Stimulated activated naive CD8-positive, alpha-beta T cell treated with anti-CD3 and anti-CD28 coated beads, Interleukin-15, amount 100 ng/mL, for 72 hours (primary cell): ENCODE measurements around the gene WDPCP.
"Not testable (repeated sequence)": the region's sequence is repeated elsewhere in the genome, so short reads cannot be mapped to it uniquely, and the experiment has no call there.

Experiments used
- ATAC-seq: fragments of 150-1000 bp; cut with Tn5 transposase; 2 replicates; pipeline ENCODE4 v1.10.0; 2021; ENCODE audit warnings: mild to moderate bottlenecking, moderate library complexity
- DNase-seq, 2 donors: peaks; one replicate each; pipeline ENCODE4 v3.0.0; 2021 to 2022
- H3K27ac Mint-ChIP-seq, 2 donors: one replicate each; pipeline ENCODE4 v1.8.0; 2022; ENCODE audit warnings: mild to moderate bottlenecking in 2 of 2, mixed read lengths in 2 of 2, moderate library complexity in 2 of 2
- H3K27me3 Mint-ChIP-seq: one replicate; pipeline ENCODE4 v1.8.0; 2022; ENCODE audit warnings: mixed read lengths
- H3K4me1 Mint-ChIP-seq: one replicate; pipeline ENCODE4 v1.8.0; 2022; ENCODE audit warnings: mild to moderate bottlenecking, mixed read lengths
- H3K4me3 Mint-ChIP-seq, 2 donors: one replicate each; pipeline ENCODE4 v1.8.0; 2022; ENCODE audit warnings: mild to moderate bottlenecking in 2 of 2, mixed read lengths in 2 of 2, moderate library complexity in 1 of 2
- H3K9me3 Mint-ChIP-seq, 2 donors: one replicate each; pipeline ENCODE4 v1.8.0; 2022; ENCODE audit warnings: mixed read lengths in 2 of 2

WDPCP gene

DNA sequence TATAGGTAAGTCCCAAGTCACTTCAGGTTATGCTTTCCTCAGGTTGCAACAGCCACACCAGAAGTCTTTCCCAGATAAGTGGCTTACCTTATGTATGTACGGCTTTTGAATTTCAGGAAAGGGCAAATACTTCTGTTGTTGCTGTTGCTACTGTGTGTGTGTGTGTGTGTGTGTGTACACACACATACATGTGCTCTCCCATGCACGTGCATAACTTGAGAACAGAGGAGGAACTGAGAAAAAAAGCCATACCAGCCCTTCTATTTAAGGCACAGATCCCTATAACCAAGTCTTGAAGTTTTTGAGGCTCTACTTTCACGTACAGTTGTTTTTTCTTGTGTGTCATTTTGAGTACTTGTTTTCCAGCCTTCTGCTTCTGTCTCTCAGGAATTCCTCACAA, 62.4 kb downstream of the WDPCP start:
- no peaks in the 10 kb centered on the region for H3K4me1 Mint-ChIP-seq
- H3K27ac Mint-ChIP-seq = no peak overlapping the region
- no peaks in the 10 kb centered on the region for H3K27me3 Mint-ChIP-seq
- H3K4me3 Mint-ChIP-seq = no peak overlapping the region
- peaks cover 42 to 55% of the 10 kb centered on the region in 2 donors for H3K9me3 Mint-ChIP-seq
- DNase-seq (no peak), ATAC-seq (no peak)

DNA sequence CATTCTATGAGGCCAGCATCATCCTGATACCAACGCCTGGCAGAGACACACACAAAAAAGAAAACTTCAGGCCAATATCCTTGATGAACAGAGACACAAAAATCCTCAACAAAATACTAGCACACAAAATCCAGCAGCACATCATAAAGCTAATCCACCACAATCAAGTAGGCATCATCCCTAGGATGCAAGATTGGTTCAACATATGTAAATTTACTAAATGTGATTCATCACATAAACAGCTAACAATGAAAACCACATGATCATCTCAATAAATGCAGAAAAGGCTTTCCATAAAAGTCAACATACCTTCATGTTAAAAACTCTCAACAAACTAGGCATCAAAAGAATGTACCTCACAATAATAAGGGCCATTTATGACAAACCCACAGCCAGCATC, 65.3 kb downstream of the WDPCP start:
- Mint-ChIP-seq H3K4me1 (no peaks in the 10 kb centered on the region), H3K9me3 (peaks cover 45 to 65% of the 10 kb centered on the region in 2 donors), H3K27ac (no peak overlapping the region), H3K27me3 (no peaks in the 10 kb centered on the region), H3K4me3 (no peak overlapping the region)
- no peak for ATAC-seq
- no peak for DNase-seq

DNA sequence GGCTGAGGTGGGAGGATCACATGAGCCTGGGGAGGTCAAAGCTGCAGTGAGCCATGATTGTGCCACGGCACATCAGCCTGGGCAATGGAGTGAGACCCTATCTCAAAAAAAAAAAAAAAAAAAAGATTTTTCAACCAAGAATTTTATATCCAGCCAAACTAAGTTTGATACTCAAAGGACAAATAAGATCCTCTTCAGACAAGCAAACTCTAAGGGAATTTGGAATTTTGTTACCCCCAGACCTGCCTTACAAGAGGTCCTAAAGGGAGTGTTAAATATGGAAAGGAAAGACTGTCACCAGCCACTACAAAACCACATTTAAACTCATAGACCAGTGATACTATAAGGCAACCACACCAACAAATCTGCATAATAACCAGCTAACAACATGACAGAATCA, 67.5 kb downstream of the WDPCP start:
- Mint-ChIP-seq H3K27me3 (no peaks in the 10 kb centered on the region), H3K4me1 (no peaks in the 10 kb centered on the region), H3K4me3 (no peak overlapping the region), H3K9me3 (peaks cover 42 to 76% of the 10 kb centered on the region in 2 donors), H3K27ac (no peak overlapping the region)
- DNase-seq = no peak
- no peak for ATAC-seq

DNA sequence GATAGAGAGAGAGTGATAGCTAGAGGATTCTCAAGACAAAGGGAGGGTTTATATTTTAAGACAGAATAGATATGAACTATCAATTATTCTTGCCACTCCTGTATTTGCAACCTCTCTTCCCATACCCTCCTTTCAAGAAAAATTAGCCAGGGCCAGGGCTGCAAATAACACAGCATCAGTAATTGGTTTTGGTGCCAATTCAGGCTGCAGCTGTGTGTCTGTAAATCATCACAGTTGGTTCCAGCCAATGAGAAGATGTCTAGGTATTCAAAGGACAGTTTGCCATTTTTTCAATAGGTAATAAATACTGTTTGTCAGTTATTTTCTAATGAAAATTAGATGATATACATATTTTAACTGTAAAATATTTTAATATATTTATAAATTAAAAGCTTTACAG, 73.5 kb downstream of the WDPCP start:
- Mint-ChIP-seq H3K4me3 (no peak overlapping the region), H3K9me3 (peaks cover 15 to 33% of the 10 kb centered on the region in 2 donors), H3K4me1 (no peaks in the 10 kb centered on the region), H3K27ac (no peak overlapping the region), H3K27me3 (no peaks in the 10 kb centered on the region)
- no peak for ATAC-seq
- no peak for DNase-seq

DNA sequence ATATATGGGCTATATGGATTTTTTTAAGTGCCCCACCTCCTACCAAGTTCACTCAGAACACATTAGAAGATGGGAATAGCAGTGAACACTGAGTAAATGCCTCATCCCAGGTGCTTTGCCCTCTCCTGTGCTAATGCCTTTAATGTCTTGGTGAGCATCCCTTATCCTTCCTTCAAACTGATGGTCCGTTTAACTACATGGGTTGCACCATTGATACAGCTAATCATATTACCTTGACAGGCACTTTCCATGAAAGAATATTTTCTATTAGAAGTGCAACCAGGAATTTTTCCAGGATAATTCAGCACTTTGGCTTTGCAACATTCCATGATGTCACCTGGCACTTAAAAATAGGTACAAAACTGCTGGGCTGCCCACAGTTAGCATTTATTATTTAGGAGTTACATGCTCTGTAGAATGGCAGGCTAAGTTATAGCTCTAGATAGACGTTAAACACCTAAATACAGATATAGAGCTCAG, 74.0 kb downstream of the WDPCP start:
- Mint-ChIP-seq H3K27me3 (no peaks in the 10 kb centered on the region), H3K4me1 (no peaks in the 10 kb centered on the region), H3K9me3 (peaks cover 15 to 33% of the 10 kb centered on the region in 2 donors), H3K27ac (no peak overlapping the region), H3K4me3 (no peak overlapping the region)
- no peak for ATAC-seq
- no peak for DNase-seq

DNA sequence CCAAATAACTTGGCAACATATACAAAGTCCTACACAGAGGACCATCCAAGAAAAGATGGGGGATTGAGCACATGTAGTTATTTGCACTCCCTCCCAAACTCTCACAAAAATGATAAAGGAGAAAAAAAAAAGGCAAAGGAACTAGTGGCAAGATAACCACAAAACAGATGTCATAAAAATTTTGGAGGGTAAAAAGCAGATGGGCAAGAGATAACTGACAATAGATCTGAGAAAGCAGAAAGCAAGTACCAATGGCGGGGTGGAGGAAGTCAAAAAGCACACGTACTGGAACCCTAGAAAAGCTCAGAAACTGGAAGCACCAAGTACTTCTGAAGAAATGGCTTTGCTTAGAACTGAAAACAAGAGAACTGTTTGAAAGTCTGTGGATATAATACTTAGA, 82.0 kb downstream of the WDPCP start:
- no peaks in the 10 kb centered on the region for H3K27me3 Mint-ChIP-seq
- peaks cover 8% of the 10 kb centered on the region for H3K4me1 Mint-ChIP-seq
- H3K9me3 Mint-ChIP-seq = peaks cover 33 to 41% of the 10 kb centered on the region in 2 donors
- H3K4me3 Mint-ChIP-seq = no peak overlapping the region
- H3K27ac Mint-ChIP-seq = no peak overlapping the region
- ATAC-seq (no peak), DNase-seq (no peak)

DNA sequence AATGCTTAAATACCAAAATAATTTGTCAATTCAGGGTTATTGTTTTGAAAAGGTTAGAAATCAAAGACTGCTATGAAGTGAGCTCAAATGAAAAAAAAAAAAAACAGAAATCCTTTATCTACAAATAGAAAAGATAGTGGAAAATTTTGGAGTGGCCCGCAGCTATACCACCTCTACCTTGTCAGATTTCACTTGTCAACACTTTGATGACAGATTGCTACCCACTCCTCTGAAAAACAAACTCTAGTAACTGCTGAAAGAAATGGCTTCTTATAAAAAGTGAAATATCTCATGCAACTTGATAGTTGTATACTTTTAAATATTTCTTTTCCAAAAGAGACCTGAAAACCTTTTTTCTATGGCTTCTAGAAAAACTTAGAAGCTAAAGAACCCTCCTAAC, 84.5 kb downstream of the WDPCP start:
- DNase-seq = no peak

DNA sequence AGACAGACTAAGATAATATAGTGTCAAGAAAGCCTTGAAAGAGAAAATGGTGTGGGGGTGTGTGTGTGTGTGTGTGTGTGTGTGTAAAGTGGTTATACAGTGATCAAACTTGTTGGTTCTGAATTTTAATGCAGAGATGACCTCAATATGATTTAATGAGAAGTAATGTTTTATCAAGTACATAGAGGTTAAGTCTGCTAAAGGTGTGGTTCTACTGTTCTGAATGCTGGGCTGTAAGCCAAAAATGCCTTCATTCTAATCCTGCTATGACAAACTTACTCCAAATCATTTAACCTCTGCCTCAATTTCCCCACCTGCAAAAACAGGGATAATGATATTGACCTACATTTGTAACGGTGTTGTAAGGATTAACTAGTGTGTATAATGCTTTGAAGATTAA, 87.9 kb downstream of the WDPCP start:
- ATAC-seq = no peak
- Mint-ChIP-seq H3K4me1 (no peaks in the 10 kb centered on the region), H3K4me3 (no peak overlapping the region), H3K9me3 (no peaks in the 10 kb centered on the region), H3K27me3 (no peaks in the 10 kb centered on the region), H3K27ac (no peak overlapping the region)
- no peak for DNase-seq

More for the DNA sequence above, 84.5 kb downstream of the WDPCP start:
- ATAC-seq = no peak
- Mint-ChIP-seq H3K4me3 (no peak overlapping the region), H3K4me1 (peaks cover 8% of the 10 kb centered on the region), H3K27ac (no peak overlapping the region), H3K27me3 (no peaks in the 10 kb centered on the region), H3K9me3 (peaks cover 14 to 22% of the 10 kb centered on the region in 2 donors)

DNA sequence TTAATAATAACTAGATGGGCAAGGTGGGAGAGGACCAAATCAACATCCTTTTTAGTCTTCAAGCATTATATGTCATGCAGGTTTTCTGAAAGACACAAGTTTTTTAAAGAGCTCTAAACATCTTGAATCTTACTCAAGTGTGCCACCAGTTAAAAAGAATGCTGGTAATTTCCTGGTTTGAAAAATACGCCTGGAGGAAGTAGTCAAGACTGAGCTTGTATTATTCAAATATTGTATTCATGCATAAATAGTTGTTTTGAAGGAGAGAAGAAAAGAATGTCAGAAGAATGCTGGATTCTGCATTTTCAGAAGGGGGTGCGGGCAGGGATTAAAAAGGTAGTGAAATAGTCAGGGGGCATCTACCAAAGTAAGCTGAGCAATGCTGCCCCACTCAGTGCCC, 90.7 kb downstream of the WDPCP start:
- DNase-seq (no peak), ATAC-seq (no peak)
- Mint-ChIP-seq H3K27ac (no peak overlapping the region), H3K9me3 (no peaks in the 10 kb centered on the region), H3K4me3 (no peak overlapping the region), H3K27me3 (no peaks in the 10 kb centered on the region), H3K4me1 (no peaks in the 10 kb centered on the region)

DNA sequence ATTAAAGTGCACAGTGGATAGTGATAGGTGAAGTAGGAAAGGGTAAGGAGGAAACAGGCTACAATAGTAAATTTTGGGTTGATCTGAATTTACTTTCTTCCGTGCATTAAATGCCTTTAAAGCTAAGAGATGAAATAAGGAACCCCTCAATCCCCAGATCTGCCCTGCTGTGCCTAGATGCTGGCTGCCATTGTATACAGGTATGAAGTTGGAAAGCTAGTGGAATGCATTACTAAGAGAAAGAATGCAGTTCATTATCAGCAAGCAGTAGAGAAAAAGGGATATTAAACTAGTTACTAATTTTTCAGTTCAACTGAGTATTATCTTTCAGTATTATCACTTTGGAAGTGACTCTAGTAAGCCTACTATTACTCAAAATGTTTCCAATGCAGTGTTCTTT, 93.3 kb downstream of the WDPCP start:
- H3K4me1 Mint-ChIP-seq = no peaks in the 10 kb centered on the region
- H3K27me3 Mint-ChIP-seq = no peaks in the 10 kb centered on the region
- no peak overlapping the region for H3K27ac Mint-ChIP-seq
- H3K9me3 Mint-ChIP-seq = no peaks in the 10 kb centered on the region
- DNase-seq (no peak), ATAC-seq (no peak)
- H3K4me3 Mint-ChIP-seq = no peak overlapping the region

DNA sequence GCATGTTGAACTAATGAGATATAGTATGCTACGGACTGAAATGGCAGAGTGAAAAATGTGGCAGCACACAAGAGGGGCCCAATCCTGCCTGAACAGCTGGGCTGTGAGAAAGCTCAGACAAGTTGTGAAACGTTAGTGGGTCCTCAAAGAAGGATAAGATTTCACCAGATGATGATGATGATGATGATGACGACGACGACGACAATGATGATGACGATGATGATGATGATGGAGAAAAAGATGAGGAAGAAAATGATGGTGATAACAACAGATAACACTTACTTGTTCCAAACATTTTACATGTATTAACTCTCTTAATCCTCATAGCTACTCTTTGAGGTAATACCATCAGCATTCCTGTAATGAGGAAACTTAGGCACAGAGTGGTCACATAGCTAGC, 94.2 kb downstream of the WDPCP start:
- H3K4me3 Mint-ChIP-seq = no peak overlapping the region
- no peaks in the 10 kb centered on the region for H3K27me3 Mint-ChIP-seq
- no peak for DNase-seq
- H3K9me3 Mint-ChIP-seq = no peaks in the 10 kb centered on the region
- H3K27ac Mint-ChIP-seq = no peak overlapping the region
- H3K4me1 Mint-ChIP-seq = no peaks in the 10 kb centered on the region
- ATAC-seq = no peak

DNA sequence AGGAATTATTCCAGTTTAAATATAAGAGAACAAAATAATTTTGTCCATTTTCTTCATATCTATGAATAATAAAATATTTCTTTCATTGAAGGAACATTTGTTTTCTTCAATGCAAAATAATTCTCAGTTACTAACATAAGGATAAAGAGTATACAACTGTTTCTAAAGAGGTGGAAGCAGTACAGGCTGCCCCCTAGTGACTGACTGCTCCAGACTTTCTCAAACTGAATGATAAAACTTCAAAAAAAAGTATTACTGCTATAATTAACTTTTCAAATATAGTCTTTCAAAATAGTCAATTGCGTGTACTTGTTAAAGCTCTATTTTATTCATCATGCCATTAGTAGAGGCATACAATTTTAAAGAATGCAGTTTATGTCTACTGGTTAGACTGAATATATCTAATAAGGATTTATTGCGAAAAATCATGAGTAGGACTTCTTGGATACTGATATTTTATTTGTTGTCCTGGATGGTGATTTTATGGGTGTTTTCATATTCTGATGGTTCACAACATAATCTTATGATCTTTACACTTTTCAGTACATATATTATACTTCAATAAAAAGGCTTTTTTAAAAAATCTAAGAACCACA, 100.1 kb downstream of the WDPCP start:
- Mint-ChIP-seq H3K9me3 (no peaks in the 10 kb centered on the region), H3K4me3 (no peak overlapping the region), H3K27ac (no peak overlapping the region), H3K4me1 (no peaks in the 10 kb centered on the region), H3K27me3 (no peaks in the 10 kb centered on the region)
- ATAC-seq = no peak
- no peak for DNase-seq

DNA sequence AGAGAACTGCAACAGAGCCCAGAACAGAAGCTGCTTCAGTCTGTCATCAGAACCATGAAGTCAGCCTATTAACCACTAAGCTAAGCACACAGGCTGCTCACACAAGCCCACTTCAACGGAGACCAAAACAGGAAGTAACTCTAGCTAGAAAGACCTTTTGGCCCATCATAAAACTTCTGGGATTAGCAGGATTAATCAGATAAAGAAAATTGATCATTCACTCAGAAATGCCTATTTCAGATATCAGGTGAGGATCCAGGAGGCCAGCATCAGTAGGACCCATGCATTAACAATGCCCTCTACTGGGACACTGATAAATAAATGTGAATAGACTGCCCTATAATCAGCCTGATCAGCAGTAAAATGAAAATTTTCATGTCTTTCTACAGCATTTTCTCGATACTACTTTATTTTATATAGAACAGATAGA, 101.4 kb downstream of the WDPCP start:
- H3K27me3 Mint-ChIP-seq = no peaks in the 10 kb centered on the region
- no peak overlapping the region for H3K4me3 Mint-ChIP-seq
- ATAC-seq (no peak), DNase-seq (no peak)
- no peaks in the 10 kb centered on the region for H3K9me3 Mint-ChIP-seq
- no peaks in the 10 kb centered on the region for H3K4me1 Mint-ChIP-seq
- no peak overlapping the region for H3K27ac Mint-ChIP-seq

DNA sequence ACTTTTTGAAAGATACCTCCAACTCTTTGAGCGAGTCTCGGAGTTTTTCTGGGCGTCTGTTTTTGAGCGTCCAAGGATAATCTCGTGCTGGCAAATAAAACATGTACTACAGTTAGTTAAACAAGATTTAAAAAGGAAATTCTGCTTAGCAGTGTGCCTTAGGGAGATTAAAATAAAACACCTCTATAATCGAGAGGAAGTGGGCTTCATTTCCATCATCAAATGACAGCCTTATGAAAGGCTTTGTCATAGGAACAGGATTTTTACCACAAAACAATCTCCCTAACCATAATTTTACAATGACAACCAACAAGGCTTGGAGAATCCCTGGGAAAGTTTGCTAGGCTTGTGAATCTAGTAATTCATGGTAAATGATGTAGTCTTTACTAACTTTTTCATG, 103.4 kb downstream of the WDPCP start:
- Mint-ChIP-seq H3K27ac (no peak overlapping the region), H3K27me3 (no peaks in the 10 kb centered on the region), H3K9me3 (no peaks in the 10 kb centered on the region), H3K4me3 (no peak overlapping the region), H3K4me1 (no peaks in the 10 kb centered on the region)
- ATAC-seq (no peak), DNase-seq (no peak)

DNA sequence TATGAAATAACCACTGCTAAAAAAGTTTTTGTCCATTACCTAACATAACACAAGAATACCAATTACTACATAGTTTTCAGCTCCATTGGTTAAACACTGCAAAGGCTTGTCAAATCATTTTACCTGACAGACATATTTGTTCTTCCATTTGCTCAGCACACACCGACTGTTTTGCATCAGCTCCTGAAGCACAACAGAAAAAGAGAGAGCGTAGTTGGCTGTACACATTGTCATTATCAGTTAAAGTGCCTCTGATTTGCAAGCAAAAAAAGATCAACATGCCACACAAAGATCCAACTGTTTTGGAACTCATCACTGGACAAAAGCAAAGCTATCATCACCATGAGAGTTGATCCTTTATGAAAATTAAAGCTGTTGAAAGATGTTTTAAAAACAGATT, 103.8 kb downstream of the WDPCP start:
- Mint-ChIP-seq H3K27ac (no peak overlapping the region), H3K4me1 (no peaks in the 10 kb centered on the region), H3K9me3 (no peaks in the 10 kb centered on the region), H3K27me3 (no peaks in the 10 kb centered on the region), H3K4me3 (no peak overlapping the region)
- ATAC-seq (no peak), DNase-seq (no peak)

DNA sequence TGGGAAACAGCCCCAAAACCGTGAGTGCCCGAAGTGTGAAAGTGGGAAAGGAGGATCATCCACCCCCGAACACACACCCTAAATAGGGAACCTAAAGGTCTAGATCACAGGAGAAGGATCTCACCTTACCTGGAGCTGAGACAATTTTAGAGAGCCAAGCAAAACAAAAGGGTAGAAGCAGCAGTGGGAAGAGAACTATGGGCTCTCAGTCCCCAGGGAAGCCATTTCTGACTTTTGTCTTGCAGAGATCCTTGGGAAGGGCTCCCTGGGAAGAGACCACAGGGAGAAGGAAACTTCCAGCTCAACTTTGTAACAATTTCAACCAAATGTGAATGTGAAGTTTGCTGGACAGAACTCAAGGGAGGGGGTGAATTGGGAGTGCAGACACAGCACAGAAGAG, 110.6 kb downstream of the WDPCP start:
- DNase-seq (no peak), ATAC-seq (no peak)
- Mint-ChIP-seq H3K27ac (no peak overlapping the region), H3K27me3 (no peaks in the 10 kb centered on the region), H3K4me3 (no peak overlapping the region), H3K9me3 (peaks cover 0 to 6% of the 10 kb centered on the region in 2 donors), H3K4me1 (no peaks in the 10 kb centered on the region)

DNA sequence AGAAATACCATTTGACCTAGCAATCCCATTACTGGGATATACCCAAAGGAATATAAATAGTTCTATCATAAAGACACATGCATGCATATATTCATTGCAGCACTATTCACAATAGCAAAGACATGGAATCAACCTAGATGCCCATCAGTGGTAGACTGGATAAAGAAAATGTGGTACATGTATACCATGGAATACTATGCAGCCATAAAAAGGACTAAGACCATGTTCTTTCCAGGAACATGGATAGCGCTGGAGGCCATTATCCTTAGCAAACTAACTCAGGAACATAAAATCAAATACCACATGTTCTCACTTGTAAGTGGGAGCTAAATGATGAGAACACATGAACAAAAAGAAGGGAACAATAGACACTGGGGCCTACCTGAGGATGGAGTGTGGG, 119.0 kb downstream of the WDPCP start:
- ATAC-seq, DNase-seq, H3K4me1 Mint-ChIP-seq, H3K27ac Mint-ChIP-seq, H3K27me3 Mint-ChIP-seq, H3K4me3 Mint-ChIP-seq: not testable (repeated sequence)
- H3K9me3 Mint-ChIP-seq = peaks cover 13 to 18% of the 10 kb centered on the region in 2 donors
